Measurements from ENCODE around the gene CUEDC1.

CUEDC1 gene

GRCh38 chr17:57898487-57899311 is 56.5 kb downstream of the CUEDC1 start:
- peak; percentile 66 for DNase-seq (ENCODE audit: low spot score)

- DNase-seq (ENCODE audit: low spot score): no peak
Measured at GRCh38 chr17:57895382-57896060, 59.7 kb downstream of the CUEDC1 start.

- no peak for DNase-seq (ENCODE audit: low spot score)
Measured at GRCh38 chr17:57894848-57895247, 60.4 kb downstream of the CUEDC1 start.

GRCh38 chr17:57892820-57893595 is 62.2 kb downstream of the CUEDC1 start:
- peak; percentile 97 for DNase-seq (ENCODE audit: low spot score)

GRCh38 chr17:57892146-57892819 is 62.9 kb downstream of the CUEDC1 start:
- peak; percentile 83 for DNase-seq (ENCODE audit: low spot score)

- no peak for DNase-seq (ENCODE audit: low spot score)
Measured at GRCh38 chr17:57890857-57891232, 64.4 kb downstream of the CUEDC1 start.

GRCh38 chr17:57889892-57890856 is 65.0 kb downstream of the CUEDC1 start:
- no peak for DNase-seq (ENCODE audit: low spot score)

GRCh38 chr17:57889252-57889651 is 66.0 kb downstream of the CUEDC1 start:
- no peak for DNase-seq (ENCODE audit: low spot score)

- no peak for DNase-seq (ENCODE audit: low spot score)
Measured at GRCh38 chr17:57888311-57889216, 66.6 kb downstream of the CUEDC1 start.

GRCh38 chr17:57887161-57887560 is 68.1 kb downstream of the CUEDC1 start:
- no peak for DNase-seq (ENCODE audit: low spot score)

- DNase-seq (ENCODE audit: low spot score): no peak
Measured at GRCh38 chr17:57886020-57886419, 69.2 kb downstream of the CUEDC1 start.

GRCh38 chr17:57885148-57885915 is 69.9 kb downstream of the CUEDC1 start:
- no peak for DNase-seq (ENCODE audit: low spot score)

GRCh38 chr17:57881783-57882351 is 73.3 kb downstream of the CUEDC1 start:
- DNase-seq (ENCODE audit: low spot score): no peak

- no peak for DNase-seq (ENCODE audit: low spot score)
Measured at GRCh38 chr17:57881143-57881542, 74.1 kb downstream of the CUEDC1 start.

GRCh38 chr17:57880086-57880456 is 75.1 kb downstream of the CUEDC1 start:
- no peak for DNase-seq (ENCODE audit: low spot score)

- no peak for DNase-seq (ENCODE audit: low spot score)
Measured at GRCh38 chr17:57879437-57880085, 75.7 kb downstream of the CUEDC1 start.

- DNase-seq (ENCODE audit: low spot score): no peak
Measured at GRCh38 chr17:57877803-57878377, 77.3 kb downstream of the CUEDC1 start.

GRCh38 chr17:57876866-57877237 is 78.4 kb downstream of the CUEDC1 start:
- DNase-seq (ENCODE audit: low spot score): no peak
